Colon (tissue), 2 donors: ENCODE results near the gene SLC9A9.

ENCODE experiments used
- FAIRE-seq: peaks from 2 replicates; lab custom pipeline; 2012; peaks lifted over from hg19 to GRCh38; lab: Jason Lieb, UNC
- donor health status: control.
- donor health status: control.

Gene SLC9A9

DNA sequence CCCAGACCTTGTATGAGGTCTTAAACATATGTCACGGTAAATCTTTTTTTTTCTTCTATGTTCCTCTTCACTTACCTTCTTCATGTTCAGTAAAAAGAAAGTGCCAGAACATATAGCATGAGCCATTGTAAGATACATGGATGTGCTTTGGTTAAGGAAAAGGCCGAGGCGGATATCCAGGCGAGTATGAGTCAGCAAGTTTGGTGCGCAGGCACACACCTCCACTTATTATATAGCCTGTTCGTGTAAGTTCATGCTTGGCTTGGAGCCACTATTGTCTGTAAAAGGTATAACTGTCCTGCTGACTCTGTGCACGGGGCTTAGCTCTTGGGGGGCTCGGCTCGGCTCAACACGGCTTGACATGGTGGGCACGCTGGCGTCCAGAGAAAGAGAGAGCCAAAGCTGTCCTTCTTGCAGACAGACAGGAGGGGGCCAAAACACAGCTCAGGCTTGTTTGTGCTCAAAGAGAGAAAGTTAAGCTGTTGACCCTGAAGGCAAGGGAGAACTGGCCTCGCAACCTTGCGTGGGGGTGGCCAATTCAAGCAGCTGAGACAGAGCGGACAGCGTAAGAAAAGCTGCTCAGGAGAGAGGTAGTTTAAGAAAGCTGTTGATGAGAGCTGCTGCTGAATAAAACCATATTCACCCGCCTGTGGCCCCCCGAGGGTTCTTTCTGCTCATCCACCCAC lies 251.2 kb downstream of the SLC9A9 start:
- FAIRE-seq: no peak

DNA sequence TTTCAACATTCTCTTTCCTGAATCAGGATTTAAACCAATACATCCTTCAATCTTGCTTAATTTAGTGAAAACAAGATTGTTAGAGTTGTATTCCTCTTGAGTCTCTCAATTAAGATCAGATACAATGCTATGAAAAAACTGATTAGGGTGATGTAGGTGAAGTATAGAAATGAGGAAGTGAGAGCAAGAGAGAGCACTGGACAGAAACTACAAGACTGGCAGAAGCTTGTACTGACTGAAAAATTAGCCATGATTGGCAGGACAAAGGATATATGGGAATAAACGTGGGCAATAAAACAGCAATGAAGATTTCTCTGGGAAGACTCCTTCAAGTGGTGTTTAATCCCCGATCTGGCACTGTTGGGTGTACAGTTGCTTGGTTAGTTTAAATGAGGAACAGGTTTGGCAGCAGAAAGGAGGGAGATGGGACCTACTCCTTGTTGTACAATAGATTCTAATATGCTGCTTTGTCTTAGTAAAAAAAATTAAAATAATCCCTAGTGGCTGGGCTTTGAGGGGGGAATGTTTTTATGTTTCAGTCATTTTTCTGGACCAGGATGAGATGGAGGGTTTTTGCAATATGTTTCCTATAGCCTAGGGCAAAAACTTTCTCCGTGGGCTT lies 252.7 kb downstream of the SLC9A9 start:
- no peak for FAIRE-seq

DNA sequence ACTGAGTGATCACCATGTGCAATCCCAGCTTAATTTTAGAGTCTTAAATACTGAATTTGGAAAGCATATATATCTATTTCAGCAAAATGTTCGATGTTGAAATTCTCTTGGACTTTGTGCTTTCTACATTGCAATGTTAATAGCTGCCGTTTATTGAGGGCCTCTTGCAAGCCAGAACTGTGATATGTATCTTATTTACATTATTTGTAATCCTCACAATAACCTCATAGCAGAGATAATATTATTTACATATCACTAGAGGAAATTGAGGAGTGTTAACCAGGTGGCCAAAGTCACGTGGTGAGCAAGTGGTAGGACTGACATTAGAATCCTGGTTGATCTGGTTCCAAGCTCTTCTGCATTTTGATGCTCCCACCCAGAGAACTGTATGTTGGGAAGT lies 254.1 kb downstream of the SLC9A9 start:
- FAIRE-seq: no peak

DNA sequence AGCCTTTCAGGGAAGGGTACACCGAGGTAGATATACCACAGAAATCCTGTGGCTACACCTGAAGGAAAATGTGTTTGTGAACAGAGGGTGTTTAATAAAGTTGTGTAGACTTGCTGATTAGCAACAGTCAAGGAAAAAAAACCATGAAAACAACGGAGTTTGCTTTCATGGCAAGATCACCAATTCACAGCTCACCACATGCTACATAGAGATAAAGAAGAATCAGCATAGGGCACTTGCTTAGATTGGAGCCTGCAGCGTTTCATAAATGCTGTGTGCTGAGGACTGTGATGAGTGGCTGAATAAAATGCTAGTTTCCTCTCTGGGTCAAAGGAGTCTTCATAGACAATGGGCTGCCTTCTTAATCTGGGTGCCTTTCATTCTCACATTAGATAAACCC lies 257.6 kb downstream of the SLC9A9 start:
- FAIRE-seq: no peak

DNA sequence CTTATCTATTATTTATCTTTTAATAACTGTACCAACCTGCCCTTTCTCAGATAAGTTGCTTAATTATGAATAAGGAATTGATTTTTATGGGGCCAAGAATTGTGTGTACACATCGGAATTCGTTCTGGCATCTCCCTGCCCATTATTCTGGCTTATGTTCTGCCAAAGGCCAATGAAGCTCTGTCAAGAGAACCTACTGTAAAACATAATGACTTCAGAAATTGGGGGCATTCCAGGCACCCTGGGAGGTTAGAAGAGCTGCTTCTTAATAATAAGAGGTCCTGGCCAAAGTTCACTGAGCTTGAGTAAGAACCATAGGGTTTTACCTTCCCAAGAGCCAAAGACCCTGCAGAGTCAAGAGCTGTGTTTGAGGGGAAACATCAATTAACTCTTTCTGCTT lies 261.7 kb downstream of the SLC9A9 start:
- no peak for FAIRE-seq

DNA sequence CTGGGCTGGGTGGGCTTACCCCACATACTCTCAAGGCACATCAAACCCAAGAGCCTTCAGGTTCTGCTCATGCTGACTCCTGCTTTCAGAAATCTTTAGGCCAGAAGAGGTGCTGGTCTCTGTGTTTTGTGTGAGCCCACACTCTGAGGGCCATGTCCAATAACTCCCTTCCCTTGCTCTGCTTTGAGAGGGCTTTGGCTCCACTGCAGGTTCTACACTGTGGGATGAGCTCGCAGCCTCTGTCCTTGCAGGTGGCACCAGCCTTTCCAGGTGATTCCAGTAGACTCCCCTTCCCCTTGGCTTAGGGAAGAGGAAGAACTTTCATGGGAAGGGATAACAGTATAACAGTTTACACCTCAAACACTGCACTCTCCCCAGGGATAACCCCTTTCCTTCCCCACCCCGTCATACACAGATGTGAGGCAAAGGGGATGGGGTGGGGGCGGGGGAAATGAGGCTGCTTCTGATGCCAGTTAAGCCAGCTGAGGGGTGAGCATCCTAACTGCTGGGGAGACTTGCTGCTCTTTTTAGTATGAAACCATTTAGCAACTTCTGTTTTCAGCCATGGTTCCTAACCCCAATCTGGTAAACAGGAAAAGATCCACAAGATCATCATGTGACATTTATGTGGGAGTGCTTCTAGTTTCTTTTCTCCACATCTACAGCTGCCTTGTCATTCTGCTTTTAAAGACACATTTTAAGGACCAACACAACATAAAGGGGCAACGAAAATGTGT lies 262.4 kb downstream of the SLC9A9 start:
- FAIRE-seq: no peak

DNA sequence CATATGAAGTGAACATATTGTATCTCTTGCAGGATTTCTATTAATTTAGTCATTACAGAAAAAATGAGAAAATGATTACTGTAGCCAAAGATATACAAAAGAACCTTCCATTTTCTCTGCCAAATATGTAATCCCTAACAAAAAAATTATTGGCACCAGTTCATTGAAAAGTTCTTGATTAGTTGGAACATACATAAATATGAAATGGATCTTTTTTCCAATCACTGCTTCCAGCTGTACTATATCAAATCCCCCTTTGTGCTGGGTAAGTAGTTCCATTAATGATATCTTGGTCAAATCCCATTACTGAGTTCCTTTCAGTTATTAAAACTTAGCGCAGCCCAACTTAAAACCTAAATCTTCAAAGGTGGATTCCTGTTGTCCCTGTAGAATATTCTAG lies 263.8 kb downstream of the SLC9A9 start:
- no peak for FAIRE-seq

DNA sequence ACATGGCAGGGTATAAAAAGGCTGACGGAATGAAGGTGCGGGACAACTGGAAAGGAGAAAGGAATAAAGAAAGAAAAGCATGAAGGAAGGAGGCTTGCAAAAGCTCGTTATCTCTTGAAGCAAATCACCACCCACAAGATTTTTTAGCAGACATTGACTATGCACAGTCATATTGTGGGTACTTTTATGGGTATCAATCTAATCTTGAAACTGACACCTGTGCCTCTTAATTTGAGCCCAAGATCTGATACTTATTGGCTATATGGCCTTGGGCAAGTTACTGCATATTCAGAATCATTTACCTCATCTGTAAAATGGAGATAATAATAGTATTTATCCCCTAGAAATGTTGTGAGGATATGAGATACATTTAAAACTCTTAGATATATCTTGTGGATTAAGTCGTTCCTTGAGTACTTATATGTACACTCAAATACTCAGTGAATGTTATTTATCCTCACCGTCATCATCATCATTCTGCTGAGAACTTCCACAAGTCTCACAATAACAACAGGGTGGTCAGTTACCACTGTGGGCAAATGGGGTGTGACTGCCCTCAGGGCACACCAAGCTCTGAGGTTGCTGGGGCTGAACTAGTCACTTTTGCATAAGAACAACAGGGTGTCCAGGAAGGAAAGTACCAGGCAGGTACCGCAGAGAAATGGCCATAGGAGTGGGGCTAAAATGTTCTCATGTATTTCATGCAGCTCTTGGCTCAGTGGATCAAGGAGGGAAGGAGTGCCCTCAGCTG lies 266.1 kb downstream of the SLC9A9 start:
- no peak for FAIRE-seq

DNA sequence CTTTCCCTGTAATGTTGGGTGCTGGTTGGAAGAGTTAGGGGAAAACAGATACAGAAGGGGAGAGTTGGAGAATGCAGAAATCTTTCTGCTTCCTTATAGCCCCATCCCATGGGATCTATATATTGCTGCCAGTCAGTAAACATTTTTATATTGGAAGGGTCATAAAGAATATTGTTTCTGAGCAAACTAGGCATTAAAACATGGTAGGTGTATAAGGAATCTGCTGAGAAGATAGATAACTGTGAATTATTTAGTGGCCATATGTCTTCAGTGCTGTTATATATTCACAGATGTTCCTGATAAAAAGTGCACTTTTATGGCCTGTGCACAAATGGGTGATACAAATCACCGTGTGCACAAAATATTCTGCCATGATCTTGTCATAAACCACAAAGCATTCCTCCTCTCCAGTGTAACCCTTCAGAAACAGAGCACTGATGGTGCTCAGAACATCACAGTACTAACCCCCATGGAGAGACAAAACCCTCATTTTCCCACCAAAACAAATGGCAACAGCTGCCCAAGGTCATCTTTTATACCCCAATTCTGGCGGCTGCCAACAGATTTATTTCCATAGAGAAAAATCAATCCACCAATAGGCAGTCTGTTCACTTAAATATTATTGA lies 269.3 kb downstream of the SLC9A9 start:
- no peak for FAIRE-seq

DNA sequence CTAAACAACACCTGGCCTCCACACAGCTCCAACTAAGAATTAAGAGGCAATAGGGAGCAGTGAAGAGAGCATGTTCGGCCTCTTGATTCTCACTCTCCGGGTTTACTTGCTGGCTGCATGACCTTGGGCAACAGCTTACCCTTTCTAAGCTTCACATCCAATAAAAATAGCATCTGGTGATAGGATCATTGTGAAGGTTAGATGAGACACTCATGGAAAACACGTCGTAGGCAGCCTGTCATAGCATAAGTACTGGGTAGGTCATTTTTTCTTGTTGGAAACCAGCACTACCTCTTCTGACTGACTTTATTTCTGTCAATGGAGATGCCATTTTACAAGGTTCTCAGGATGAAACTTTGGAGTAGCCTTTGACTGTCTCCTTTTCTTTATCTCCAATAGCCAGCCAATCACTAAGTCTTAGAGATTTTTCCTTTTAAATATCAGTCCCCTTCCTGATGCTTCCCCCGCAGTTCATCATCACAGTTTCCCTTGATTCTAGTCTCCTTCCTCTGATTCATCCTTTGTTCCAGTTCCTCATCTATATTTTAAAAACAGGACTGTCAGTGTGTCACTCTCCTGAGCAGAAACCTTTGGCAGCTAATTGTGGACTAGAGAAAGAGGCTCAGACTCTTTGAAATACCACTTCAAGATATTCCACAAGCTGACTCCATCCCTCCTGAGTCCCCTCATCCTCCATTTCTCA lies 271.5 kb downstream of the SLC9A9 start:
- FAIRE-seq: no peak

DNA sequence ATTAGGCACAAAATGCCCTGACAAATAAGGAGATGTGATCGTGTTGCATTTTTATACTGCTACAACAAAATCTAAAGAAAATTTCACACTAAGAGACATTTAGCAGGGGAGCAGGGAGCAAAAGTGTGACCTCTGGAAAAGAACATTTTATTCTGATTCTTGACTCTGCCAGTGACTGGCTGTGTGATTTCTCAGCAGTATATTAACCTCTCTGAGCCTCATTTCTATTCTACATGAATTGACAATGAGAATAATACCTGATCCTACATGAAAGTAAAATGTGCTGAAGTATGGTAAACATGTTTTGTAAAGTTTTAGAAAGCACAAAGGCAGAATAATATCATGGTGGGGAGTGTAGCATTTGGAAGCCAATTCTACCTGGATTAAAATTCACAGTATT lies 273.3 kb downstream of the SLC9A9 start:
- FAIRE-seq: no peak

DNA sequence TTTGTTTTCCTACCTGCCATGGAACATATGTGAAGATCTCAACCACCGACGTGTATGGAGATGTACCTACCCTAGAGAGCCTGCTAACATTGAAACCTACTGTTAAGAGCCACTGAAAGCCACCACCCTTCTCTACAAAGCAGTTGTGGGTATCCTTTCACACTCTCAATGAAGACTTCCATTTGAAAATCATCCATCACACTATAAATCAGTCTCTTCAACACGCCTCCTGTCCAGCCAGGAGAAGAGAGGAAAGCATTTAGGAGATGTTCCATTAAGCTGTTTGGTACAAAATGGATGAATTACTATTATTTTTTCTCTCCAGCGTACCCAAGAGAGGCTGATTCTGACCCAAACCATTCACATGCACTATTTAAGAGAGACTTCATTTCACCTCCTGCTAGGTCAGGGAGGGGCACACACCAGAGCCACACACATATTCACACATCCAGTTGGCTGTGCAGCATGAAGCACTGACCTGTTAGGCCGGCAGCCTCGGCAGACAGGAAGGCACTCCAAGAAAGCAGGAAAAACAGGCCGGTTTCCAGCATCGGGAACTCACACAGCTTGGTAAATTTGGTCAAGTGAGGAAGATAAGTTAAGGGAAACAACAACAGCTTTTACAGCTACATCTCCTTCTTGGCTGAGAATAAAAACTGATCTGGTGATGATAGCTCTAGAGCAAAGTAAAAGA lies 274.5 kb downstream of the SLC9A9 start:
- no peak for FAIRE-seq

DNA sequence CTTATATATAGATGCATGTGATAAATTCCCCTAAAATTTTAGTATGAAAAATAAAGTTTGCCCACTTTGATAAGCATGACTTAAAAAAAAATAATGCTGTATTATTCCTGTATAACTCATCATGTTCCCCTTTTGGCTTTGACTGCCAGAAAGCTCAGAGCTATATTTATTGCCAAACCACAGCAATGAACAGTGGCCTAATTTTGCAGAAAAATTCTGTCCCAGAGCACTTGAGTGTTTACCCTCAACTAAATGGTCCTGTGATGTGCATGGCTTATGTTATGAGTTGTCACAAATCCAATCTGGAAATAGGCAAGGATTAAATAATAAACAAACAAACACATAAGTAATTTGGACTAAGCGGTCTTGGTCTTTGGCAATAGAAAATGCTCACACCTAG lies 276.7 kb downstream of the SLC9A9 start:
- no peak for FAIRE-seq

DNA sequence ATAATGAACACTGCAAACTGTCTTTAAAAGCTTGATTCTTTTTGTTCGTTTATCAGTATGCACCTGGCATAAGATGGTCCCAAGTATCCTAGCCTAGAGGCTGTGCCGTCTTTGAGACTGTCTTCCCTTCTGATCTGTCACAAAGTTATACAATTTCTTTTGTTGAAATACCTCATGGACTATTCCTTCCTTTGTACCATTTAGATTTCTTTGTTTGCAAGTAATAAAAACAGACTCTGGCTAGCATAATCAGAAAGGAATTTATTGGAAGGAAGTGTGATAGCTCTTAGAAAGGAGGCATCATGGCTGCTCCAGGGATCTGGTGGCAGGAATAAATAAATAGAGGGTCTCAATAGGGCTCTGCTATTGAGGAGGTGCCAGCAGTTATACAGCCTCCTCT lies 280.4 kb downstream of the SLC9A9 start:
- no peak for FAIRE-seq

DNA sequence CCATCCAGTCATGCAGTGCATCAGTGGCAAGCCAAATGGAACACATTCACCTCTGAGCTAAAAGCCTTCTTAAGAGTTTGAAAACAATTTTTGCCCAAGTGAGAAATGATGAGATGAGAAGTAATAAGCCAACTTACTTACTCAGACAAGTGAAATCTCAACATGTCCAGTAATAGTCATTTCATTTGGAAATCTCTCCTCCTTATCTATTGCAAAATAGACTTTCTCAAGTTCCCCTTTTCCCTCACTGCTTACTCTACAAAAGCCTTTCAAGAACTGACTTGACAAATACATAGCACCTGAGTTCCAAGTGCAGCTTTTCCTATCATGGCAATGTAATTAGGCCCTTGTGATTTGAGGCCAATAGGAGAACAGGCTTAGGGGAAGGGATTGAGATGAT lies 282.3 kb downstream of the SLC9A9 start:
- FAIRE-seq: no peak

DNA sequence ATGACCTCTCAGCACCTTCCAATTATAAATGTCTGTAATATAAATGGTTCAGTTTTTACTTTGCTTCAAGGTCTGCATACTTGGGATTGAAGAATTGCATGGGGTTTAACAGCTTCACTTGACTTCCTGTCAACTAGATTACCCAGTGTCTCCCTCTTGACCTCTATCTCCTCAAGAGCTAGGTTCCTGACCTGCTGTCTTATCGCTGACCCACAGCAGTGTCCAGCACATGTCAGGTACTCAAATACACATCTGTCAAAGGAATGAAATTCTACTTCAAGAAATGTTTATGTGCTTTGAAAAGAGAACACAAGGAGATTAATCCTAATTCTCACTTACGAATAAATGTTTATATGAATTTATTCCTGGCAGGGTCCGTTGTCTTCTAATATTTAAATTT lies 284.5 kb downstream of the SLC9A9 start:
- no peak for FAIRE-seq

DNA sequence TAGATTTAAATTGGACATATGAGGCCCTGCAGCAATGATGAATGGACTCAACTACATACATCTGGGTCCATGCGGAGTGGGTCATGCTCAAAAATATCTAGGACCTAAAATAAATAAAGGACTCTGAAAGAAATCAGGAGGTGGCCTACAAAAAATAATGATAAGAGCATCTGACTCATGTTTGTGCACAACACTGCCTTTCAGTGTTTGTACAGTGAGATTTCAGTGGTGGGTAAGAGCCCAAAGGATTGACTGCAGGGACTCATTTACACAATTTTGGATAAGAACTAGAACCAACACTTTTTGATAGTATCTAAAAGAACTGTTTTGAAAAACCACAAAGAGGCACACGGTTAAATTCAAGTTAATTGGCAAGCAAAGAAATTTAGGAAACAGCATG lies 285.5 kb downstream of the SLC9A9 start:
- no peak for FAIRE-seq

DNA sequence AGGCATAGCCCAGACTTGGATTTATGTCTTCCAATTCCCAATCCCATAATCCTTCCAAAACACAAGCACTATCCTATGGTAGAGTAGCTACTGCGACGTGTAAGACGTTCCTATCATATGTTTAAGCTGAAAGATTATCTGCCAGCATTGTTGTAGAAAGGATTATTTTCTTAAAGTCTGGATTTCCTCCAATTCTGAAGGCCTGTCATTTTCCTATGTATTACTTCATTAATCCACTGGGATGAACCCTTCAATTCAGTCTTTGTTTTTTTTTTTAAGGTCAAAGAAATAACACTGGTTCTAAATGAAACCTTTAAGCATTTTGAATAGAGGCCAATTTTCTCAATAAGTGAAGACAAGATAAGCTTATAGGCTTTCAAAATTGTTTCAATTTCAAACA lies 289.0 kb downstream of the SLC9A9 start:
- FAIRE-seq: no peak

DNA sequence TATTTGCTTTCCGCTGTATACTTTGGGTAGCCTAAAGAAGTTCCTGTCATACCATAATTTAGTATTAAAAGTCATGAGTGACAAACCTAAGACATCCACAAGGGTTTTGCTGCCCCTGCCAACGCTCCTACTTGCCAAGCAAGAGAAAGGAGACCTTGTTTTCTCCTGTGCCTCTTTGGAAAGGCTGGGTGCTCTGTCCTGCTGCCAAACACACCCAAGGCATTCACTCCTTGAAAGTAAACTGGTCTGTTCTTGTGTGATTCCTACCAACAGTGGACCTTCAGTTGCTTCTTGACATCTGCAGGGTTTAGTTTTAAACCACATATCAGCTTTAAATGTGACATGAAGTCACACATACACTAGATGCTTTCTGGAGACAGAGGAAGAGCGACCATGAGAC lies 295.4 kb downstream of the SLC9A9 start:
- FAIRE-seq: no peak

DNA sequence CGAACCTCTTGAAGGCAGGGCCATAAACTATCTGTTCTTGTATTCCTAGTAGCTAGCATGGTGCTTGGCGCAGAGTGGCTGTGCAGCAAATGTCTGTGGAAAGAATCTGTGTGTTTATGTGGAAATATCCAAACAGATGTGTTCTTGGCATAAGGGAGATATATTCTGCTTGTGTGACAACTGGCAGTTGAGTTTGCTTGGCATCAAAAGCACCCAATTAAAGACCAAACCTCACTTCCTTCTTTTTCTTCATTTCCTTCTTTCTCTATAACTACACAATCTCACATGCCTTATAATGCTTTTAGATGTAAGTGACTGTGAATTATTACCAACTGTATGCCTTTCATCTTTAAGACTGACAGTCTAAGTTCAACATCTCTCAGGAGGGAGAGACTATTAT lies 296.5 kb downstream of the SLC9A9 start:
- FAIRE-seq: no peak

DNA sequence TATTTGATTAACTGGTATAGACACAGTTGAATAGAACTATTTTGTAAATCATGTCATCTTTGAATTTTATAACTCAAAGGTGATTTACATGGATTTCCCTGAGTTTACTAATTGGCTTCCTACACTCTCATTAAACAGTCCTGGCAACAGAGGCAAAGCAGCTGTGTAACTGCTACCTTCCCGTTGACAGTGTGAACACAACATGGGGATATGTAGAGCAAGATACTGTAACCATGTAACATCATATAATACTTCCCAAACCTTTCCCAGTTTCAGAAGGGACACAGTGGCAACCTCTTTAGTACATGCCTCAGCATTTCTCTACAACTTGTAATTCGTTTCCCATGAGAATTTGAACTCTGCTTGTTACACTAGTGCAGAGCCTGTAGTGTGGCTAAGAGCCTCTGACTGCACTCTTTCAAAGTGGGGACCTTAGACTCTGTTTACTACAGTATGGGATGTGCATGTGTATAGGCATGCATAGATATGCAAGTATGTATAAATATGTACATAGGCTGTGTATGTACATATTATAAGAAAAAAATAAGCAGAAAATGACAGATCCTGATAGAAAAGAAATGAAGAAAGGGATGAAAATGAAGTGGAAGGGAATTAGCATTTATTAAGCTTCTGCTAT lies 299.3 kb downstream of the SLC9A9 start:
- FAIRE-seq: no peak
